ENCODE results near the gene MYZAP. TPM values are rescaled to one million over a fixed set of nuclear protein-coding genes. Genes with fewer than 3 reads are reported as not detected.

MYZAP gene
- total and polyA plus RNA-seq, 2 experiments from 2014 or later: 1.0 to 1.5 TPM

- Histone ChIP-seq H3K9me2 (ENCODE audit: insufficient read depth) (peaks cover 4% of the 10 kb centered on the region; the same call in 1 of the 2 replicates), H3K4me3 (no peak overlapping the region), H3K27ac (ENCODE audit: low read depth) (no peak overlapping the region), H4K20me1 (replicated peaks; ENCODE audit: insufficient read depth) (no peaks in the 10 kb centered on the region), H3K4me2 (no peak overlapping the region), H3K27me3 (ENCODE audit: insufficient read depth) (peaks cover 21% of the 10 kb centered on the region), H3K4me1 (ENCODE audit: insufficient read depth) (0 out of 2 replicates have a peak, but pooled peaks cover 8% of the 10 kb centered on the region), H3F3A (replicated peaks; ENCODE audit: low read depth) (no peaks in the 10 kb centered on the region; the same call in 1 of the 2 replicates), H2AFZ (no peak overlapping the region), H3K36me3 (ENCODE audit: insufficient read depth) (no peaks in the 10 kb centered on the region), H3K79me2 (replicated peaks; ENCODE audit: insufficient read depth) (no peaks in the 10 kb centered on the region)
- ATAC-seq (no peak), DNase-seq (ENCODE audit: low spot score) (no peak)
- H3K27ac Mint-ChIP-seq: no peak overlapping the region
- TF ChIP-seq POLR2AphosphoS5 (IDR thresholded peaks at IDR 0.05; ENCODE audit: low read depth): no peak
- no peak for TF ChIP-seq ETS1 (IDR thresholded peaks at IDR 0.05)
- no peak for TF ChIP-seq CTCF (conservative IDR thresholded peaks at IDR 0.05; ENCODE audit: low read depth in 2 of 2)
- no peak for TF ChIP-seq STAT1 (IDR thresholded peaks at IDR 0.05; ENCODE audit: unreplicated experiment)
- no peak for TF ChIP-seq ZNF331 (CRISPR knock-in tag; IDR thresholded peaks at IDR 0.05; ENCODE audit: low read depth)
- TF ChIP-seq ZNF462 (CRISPR knock-in tag; IDR thresholded peaks at IDR 0.05): no peak
- no peak for TF ChIP-seq NANOG (IDR thresholded peaks at IDR 0.05; ENCODE audit: borderline replicate concordance)
- no peak for TF ChIP-seq REST (IDR thresholded peaks at IDR 0.05; ENCODE audit: unreplicated experiment)
- TF ChIP-seq EZH2phosphoT487 (IDR thresholded peaks at IDR 0.05; ENCODE audit: unreplicated experiment): no peak
- no peak for TF ChIP-seq EZH2 (IDR thresholded peaks at IDR 0.05; ENCODE audit: low read depth, unreplicated experiment)
- TF ChIP-seq JUNB (IDR thresholded peaks at IDR 0.05; ENCODE audit: unreplicated experiment): no peak
- TF ChIP-seq CREB1 (CRISPR knock-in tag; IDR thresholded peaks at IDR 0.05; ENCODE audit: low read depth): no peak
- TF ChIP-seq ZNF114 (CRISPR knock-in tag; IDR thresholded peaks at IDR 0.05): no peak
- H3K27me3 Mint-ChIP-seq (ENCODE audit: insufficient read depth, low read depth, poor library complexity): peaks cover 10% of the 10 kb centered on the region
- peaks cover 8% of the 10 kb centered on the region; the same call in 2 of the 3 replicates for H3K4me1 Mint-ChIP-seq
- H3K9me3 Mint-ChIP-seq: no peaks in the 10 kb centered on the region
- no peaks in the 10 kb centered on the region for H3K36me3 Mint-ChIP-seq (ENCODE audit: low read depth)
- H3K4me3 Mint-ChIP-seq: no peak overlapping the region
These were observed 1.9 kb upstream of the MYZAP start for GRCh38 chr15:57589754-57590153.
